ENCODE measurements around the gene HOXD1. TPM values are rescaled to one million over a fixed set of nuclear protein-coding genes. Genes with fewer than 3 reads are reported as not detected.

Gene HOXD1
- total and polyA plus RNA-seq, 2 donors (not counting 3 experiments of a cell fraction or from before 2014, with no cell fraction given): 6.6 to 10.4 TPM

DNA sequence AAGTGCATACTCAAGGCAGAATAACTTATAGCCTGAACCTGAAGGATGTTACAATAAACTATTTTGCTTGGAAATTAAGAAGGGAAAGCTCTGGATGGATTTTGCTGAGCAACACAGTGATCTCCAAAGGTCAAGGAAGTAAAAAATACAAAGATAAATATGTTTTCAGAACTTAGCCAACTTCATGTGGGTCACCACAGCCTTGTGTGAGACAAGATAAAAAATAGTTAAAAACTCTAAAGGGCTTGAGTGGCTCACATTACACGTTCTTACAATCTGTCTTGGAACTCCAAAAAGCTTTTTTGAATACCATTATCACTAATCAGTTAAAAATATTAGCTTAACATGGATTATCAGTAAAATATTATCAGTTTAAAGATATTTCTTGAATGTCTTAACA lies 51.8 kb downstream of the HOXD1 start:
- intact Hi-C loops (cut with micrococcal nuclease): no loop called here
- ChIA-PET CTCF (interaction anchor here (2.4 kb wide), 1 partner anchor 215 kb away, joined by 9 read pairs; no protein-coding TSS in a partner anchor), POLR2A (no interaction called here)
- FAIRE-seq (no peak), DNase-seq (ENCODE audit: low read depth, low spot score) (no peak)
- Histone ChIP-seq H3K79me2 (ENCODE audit: control insufficient read depth, insufficient read depth, low read length) (no peaks in the 10 kb centered on the region), H3K9me3 (replicated peaks; ENCODE audit: control insufficient read depth, insufficient read depth, low read length) (no peaks in the 10 kb centered on the region), H3K4me3 (replicated peaks in 1 of 3; ENCODE audit: insufficient read depth in 1 of 3, low read depth in 1 of 3, low read length in 3 of 3) (no peak overlapping the region), H3K9ac (replicated peaks; ENCODE audit: extremely low read depth, insufficient read depth, low read length) (no peak overlapping the region), H3K36me3 (ENCODE audit: control insufficient read depth in 2 of 2, extremely low read depth in 1 of 2, insufficient read depth in 2 of 2, low read length in 2 of 2) (no peaks in the 10 kb centered on the region), H3K4me1 (ENCODE audit: control insufficient read depth, extremely low read depth, insufficient read depth, low read length) (peaks cover 12% of the 10 kb centered on the region), H2AFZ (ENCODE audit: low read depth, low read length) (no peak overlapping the region), H3K9me1 (replicated peaks; ENCODE audit: control insufficient read depth, extremely low read depth, insufficient read depth, low read length) (no peaks in the 10 kb centered on the region), H4K20me1 (replicated peaks; ENCODE audit: control insufficient read depth, extremely low read depth, insufficient read depth, low read length) (no peaks in the 10 kb centered on the region), H3K4me2 (ENCODE audit: insufficient read depth, low read length) (no peak overlapping the region), H3K27me3 (ENCODE audit: control insufficient read depth in 2 of 2, insufficient read depth in 2 of 2, low read length in 2 of 2) (no peaks in the 10 kb centered on the region), H3K27ac (ENCODE audit: insufficient read depth, low read depth, low read length) (no peak overlapping the region)
- BruUV-seq (replicated peaks): no TSS peak
- dilution Hi-C loops (cut with MboI; ENCODE audit: extremely low pct_ligation_motif_present, low sequenced_read_pairs): no loop called here
- TF ChIP-seq EZH2 (IDR thresholded peaks at IDR 0.05; ENCODE audit: borderline replicate concordance, low read depth, low read length, severe bottlenecking) (no peak), FOS (IDR thresholded peaks at IDR 0.05; ENCODE audit: borderline replicate concordance, insufficient read depth, low read length) (no peak), POLR2AphosphoS5 (IDR thresholded peaks at IDR 0.05; ENCODE audit: insufficient read depth, low read depth, low read length) (no peak), MYC (IDR thresholded peaks at IDR 0.05; ENCODE audit: low read depth, low read length) (no peak), GATA2 (IDR thresholded peaks at IDR 0.05; ENCODE audit: insufficient read depth, insufficient read length, low read depth, low read length) (no peak), JUN (IDR thresholded peaks at IDR 0.05; ENCODE audit: borderline replicate concordance, insufficient read depth, insufficient read length, low read depth) (no peak)
- TF ChIP-seq, protein P1, sequence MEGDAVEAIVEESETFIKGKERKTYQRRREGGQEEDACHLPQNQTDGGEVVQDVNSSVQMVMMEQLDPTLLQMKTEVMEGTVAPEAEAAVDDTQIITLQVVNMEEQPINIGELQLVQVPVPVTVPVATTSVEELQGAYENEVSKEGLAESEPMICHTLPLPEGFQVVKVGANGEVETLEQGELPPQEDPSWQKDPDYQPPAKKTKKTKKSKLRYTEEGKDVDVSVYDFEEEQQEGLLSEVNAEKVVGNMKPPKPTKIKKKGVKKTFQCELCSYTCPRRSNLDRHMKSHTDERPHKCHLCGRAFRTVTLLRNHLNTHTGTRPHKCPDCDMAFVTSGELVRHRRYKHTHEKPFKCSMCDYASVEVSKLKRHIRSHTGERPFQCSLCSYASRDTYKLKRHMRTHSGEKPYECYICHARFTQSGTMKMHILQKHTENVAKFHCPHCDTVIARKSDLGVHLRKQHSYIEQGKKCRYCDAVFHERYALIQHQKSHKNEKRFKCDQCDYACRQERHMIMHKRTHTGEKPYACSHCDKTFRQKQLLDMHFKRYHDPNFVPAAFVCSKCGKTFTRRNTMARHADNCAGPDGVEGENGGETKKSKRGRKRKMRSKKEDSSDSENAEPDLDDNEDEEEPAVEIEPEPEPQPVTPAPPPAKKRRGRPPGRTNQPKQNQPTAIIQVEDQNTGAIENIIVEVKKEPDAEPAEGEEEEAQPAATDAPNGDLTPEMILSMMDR (IDR thresholded peaks at IDR 0.05; ENCODE audit: extremely low read depth in 1 of 2, insufficient read depth in 1 of 2, low read depth in 1 of 2, low read length in 2 of 2): no peak

MicroRNA genes within 50 kb of the gene (microRNA counts, 767-probe panel; counts per million panel counts)
- microRNA hsa-miR-10b-5p: 723 counts per million, percentile 96 among the panel's probes with 10 or more counts

Small RNA genes within 50 kb of the gene (microRNA-seq; reads per million reads assigned to microRNA genes)
- gene MIR10B (ENCODE audit: borderline number of aligned reads, borderline replicate concordance): 10,221 reads per million, percentile 97 among the genes with 10 or more reads in this experiment

Small RNA genes within 50 kb of the gene (small RNA-seq; reads per million reads assigned to genes)
- 341 reads per million, percentile 99 among the genes with 10 or more reads in this experiment for gene MIR10B (ENCODE audit: insufficient read depth, insufficient read length, low read depth, low replicate concordance)

Other genes with a start within 250 kb of the HOXD1 start
- 11.2 and 11.8 TPM in 2 replicates for gene LNPK, start 186.4 kb upstream of the HOXD1 start, total RNA-seq
- gene LNPK, start 186.4 kb upstream of the HOXD1 start, polyA plus RNA-seq: 1.9 and 2.4 TPM in 2 replicates
- not detected in 2 replicates for gene EVX2, start 104.7 kb upstream of the HOXD1 start, total RNA-seq
- gene EVX2, start 104.7 kb upstream of the HOXD1 start, polyA plus RNA-seq: not detected in 2 replicates
- gene HOXD13, start 95.9 kb upstream of the HOXD1 start, total RNA-seq: not detected in 2 replicates
- not detected in 2 replicates for gene HOXD13, start 95.9 kb upstream of the HOXD1 start, polyA plus RNA-seq
- not detected in 2 replicates for gene HOXD12, start 88.9 kb upstream of the HOXD1 start, total RNA-seq
- gene HOXD12, start 88.9 kb upstream of the HOXD1 start, polyA plus RNA-seq: not detected in 2 replicates
- not detected in 2 replicates for gene HOXD11, start 81.4 kb upstream of the HOXD1 start, total RNA-seq
- gene HOXD11, start 81.4 kb upstream of the HOXD1 start, polyA plus RNA-seq: not detected in 2 replicates
- gene HOXD10, start 71.9 kb upstream of the HOXD1 start, total RNA-seq: not detected in 2 replicates
- not detected in 2 replicates for gene HOXD10, start 71.9 kb upstream of the HOXD1 start, polyA plus RNA-seq
- gene HOXD9, start 65.9 kb upstream of the HOXD1 start, total RNA-seq: 3.5 and 3.9 TPM in 2 replicates
- 1.9 and 2.3 TPM in 2 replicates for gene HOXD9, start 65.9 kb upstream of the HOXD1 start, polyA plus RNA-seq
- 14.9 and 15.6 TPM in 2 replicates for gene HOXD8, start 59.0 kb upstream of the HOXD1 start, total RNA-seq
- 6.4 and 7.2 TPM in 2 replicates for gene HOXD8, start 59.0 kb upstream of the HOXD1 start, polyA plus RNA-seq
- 11.5 and 13.7 TPM in 2 replicates for gene HOXD4, start 37.1 kb upstream of the HOXD1 start, total RNA-seq
- 7.6 TPM in 2 replicates for gene HOXD4, start 37.1 kb upstream of the HOXD1 start, polyA plus RNA-seq
- 15.3 and 20.9 TPM in 2 replicates for gene HOXD3, start 31.4 kb upstream of the HOXD1 start, total RNA-seq
- 2.9 and 3.3 TPM in 2 replicates for gene HOXD3, start 31.4 kb upstream of the HOXD1 start, polyA plus RNA-seq
- gene MTX2, start 80.8 kb downstream of the HOXD1 start, total RNA-seq: 31.3 and 31.7 TPM in 2 replicates
- 23.6 and 31.3 TPM in 2 replicates for gene MTX2, start 80.8 kb downstream of the HOXD1 start, polyA plus RNA-seq

Measured in endothelial cell of umbilical vein (primary cell).